Inferior parietal cortex (tissue), 1 donor: Measurements from ENCODE around the gene ARFIP1.
"Not testable (repeated sequence)": the region's sequence is repeated elsewhere in the genome, so short reads cannot be mapped to it uniquely, and the experiment has no call there.

Experiments used
- DNase-seq: peaks from one replicate; pipeline ENCODE4 v3.0.0-alpha.2; 2016; ENCODE audit errors: extremely low spot score

Gene ARFIP1

GRCh38 chr4:152785639-152786615, 6.2 kb downstream of the ARFIP1 start:
- no peak for DNase-seq

DNA sequence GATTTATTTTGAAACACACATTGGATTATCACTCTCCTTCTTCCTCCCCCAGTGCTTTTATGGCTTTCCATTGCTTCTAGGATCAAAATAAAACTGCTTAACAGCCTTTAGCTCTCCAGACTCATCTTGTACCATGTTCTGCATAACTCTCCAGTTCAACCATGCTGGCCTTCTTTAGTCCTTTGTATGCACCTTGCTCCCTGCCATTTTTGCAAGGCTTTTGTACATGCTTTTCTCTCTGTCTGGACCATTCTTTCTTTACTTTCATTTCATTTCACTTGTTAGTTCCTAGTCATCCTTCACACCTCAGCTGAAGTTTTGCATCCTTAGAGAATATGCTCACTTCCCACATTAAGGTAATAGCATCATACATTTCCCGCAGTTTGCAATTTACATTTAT, 6.9 kb downstream of the ARFIP1 start:
- no peak for DNase-seq

GRCh38 chr4:152795891-152796290, 16.1 kb downstream of the ARFIP1 start:
- DNase-seq, result no peak

DNA sequence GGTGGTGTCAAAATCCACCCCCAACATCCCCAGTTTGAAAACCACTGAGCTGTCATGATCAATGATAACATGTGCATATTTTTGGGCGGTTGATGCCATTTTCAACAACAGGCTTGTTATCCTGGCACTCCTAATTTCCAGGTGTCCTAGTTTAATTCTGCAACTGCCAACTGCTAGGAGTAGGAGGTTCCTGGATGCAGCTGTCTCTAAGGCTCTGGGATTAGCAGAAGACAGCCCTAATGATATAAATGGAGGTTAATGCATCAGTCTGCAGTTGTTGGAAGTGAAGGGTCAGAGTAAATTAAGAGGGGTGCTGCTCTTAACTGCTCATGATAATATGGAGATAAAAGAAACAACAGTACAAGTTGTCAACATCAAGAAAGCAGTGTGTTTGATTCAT, 23.8 kb downstream of the ARFIP1 start:
- DNase-seq, result no peak

DNA sequence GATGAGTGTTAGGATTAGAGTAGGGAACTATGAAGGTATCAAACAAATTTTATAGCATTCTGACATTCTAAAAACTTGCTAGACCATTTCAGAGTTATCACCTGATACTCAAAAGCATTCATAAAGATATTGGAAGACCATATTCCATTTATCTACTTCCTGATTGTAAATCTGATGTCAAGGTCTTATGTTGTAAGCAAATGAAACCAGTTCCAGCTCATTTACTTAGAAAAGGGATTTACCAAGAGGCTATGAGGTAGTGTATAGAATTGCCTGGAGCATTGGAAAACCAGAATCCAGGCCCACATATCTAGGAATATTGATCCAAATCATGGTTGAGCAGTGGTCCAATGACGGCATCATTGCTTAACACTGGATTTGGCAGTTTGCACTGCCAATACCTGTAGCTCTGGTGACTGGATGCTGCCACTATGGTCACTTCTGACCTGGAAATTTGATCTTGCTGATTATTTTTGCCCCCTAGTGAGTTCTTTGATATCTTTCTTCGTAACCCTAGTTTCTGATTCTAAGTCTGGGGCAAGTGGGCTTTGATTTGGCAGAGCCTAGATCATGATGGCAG, 25.4 kb downstream of the ARFIP1 start:
- DNase-seq, result no peak

- no peak for DNase-seq
Measured at GRCh38 chr4:152805818-152806217, 26.1 kb downstream of the ARFIP1 start.

DNA sequence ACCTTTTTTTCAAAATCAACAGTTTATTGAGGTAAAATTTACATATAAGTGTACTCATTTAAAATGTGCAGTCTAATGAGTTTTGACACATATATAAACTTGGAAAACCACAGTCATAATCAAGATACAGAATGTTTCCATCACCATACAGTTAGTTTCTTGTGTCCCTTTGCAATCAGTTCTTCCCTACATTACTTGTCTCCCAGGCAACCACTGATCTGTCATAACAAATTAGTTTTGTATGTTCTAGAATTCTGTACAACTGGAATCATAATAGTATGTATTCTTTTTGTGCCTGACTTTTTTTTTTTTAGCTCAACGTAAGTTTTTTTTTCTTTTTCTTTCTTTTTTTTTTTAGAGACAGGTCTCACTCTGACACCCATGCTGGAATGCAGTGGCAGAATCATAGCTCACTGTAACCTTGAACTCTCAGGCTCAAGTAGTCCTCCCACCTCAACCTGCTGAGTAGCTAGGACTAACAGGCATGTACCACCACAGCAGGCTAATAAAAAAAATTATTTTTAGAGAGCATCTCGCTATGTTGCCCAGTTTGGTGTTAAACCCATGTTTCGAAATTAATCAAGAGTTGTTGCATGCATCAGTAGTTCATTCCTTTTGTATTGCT, 26.9 kb downstream of the ARFIP1 start:
- DNase-seq, result no peak

GRCh38 chr4:152807294-152807829, 27.6 kb downstream of the ARFIP1 start:
- DNase-seq, result no peak

GRCh38 chr4:152808670-152809069, 28.9 kb downstream of the ARFIP1 start:
- no peak for DNase-seq

GRCh38 chr4:152810715-152811287, 31.0 kb downstream of the ARFIP1 start:
- DNase-seq, result no peak

DNA sequence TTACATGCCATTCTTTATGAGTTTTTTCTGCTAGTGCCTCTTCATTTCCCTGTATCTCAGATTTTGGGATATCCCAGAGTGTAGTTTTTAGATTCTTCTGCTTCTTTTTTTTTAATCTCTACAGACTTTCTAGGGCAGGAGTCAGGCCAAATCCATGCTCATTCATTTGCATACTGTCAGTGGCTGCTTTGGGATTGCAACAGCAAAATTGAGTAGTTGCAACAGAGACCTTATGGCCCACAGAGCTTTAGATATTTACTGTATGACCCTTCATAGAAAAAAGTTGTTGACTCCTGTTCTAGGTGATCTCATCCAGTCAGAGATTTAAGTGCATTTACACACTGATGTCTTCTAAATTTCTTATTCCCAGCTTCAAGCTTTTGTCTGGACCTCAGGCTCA, 35.3 kb downstream of the ARFIP1 start:
- DNase-seq, result no peak

GRCh38 chr4:152817331-152817730, 37.6 kb downstream of the ARFIP1 start:
- DNase-seq, result no peak

DNA sequence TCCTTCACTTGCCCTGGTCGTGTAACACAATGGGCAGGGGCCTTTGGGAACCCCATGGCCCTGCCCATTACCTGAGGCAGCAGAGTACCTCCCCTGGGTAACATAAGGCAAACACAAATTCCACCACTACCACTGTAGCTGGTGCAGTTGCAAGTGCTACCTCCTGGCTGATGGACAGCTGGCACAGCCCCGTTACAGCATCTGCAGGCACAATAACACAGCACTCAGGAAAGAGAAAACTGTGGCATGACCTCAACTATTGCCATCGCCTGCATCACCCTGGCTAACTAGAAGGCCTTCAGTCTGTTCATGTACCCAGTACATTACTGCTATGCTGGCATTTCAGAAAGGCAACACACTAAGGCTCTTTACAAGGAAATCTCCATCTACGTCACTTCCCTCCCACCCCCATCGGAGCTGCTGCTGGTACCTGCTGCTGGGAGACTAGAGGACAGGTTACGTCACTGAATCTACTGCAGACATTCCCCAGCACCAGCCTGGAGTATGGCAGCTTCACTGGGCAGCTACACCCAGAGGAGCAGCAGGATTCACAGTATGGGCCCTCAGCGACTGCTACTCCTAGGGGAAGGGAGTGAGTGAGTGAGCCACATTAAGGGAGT, 39.4 kb downstream of the ARFIP1 start:
- no peak for DNase-seq

DNA sequence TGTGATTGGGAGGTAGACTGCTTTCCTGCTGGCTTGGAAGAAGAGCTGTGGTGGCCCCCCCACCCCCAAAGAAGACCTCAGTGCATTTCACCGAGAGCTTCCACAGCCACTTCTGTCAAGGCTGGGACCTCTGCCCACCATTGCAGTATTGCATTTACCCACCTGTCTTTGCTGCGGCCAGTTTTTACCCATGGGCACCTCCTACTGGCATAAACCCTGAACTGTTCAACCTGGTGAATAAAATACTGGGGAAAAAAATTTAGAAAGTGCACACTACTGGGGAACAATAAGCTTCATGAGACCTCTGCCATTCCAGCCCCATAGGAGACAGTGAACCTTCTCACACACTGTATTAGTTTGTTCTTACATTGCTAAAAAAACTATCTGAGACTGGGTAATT, 40.3 kb downstream of the ARFIP1 start:
- DNase-seq, result no peak

DNA sequence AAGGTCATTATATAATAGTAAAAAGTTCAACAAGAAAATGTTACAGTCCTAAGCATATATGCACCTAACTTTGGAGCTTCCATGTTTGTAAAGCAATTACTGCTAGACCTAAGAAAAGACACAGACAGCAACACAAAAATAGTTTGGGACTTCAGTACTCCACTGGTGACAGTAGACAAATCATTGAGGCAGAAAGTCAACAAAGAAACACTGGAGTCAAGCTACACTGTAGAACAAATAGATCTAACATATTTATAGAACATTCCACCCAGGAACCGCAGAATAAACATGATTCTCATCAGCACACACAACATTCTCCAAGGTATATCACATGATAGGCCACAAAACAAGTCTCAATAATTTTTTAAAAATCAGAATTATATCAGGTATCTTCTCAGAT, 42.6 kb downstream of the ARFIP1 start:
- no peak for DNase-seq

- no peak for DNase-seq
Measured at GRCh38 chr4:152824561-152824960, 44.8 kb downstream of the ARFIP1 start.

GRCh38 chr4:152825336-152825735, 45.6 kb downstream of the ARFIP1 start:
- DNase-seq, result no peak

GRCh38 chr4:152828122-152828521, 48.4 kb downstream of the ARFIP1 start:
- no peak for DNase-seq

GRCh38 chr4:152831416-152831815, 51.7 kb downstream of the ARFIP1 start:
- no peak for DNase-seq

GRCh38 chr4:152836936-152837335, 57.2 kb downstream of the ARFIP1 start:
- no peak for DNase-seq

- not testable (repeated sequence) for DNase-seq
Measured at GRCh38 chr4:152839729-152840128, 60.0 kb downstream of the ARFIP1 start.
